K562 (cell line): ENCODE results near the gene PTCH2. TPM values are rescaled to one million over a fixed set of nuclear protein-coding genes. Genes with fewer than 3 reads are reported as not detected.

Source experiments
- ATAC-seq: fragments of 200-7000 bp; cut with Tn5 transposase; 3 replicates; pipeline ENCODE4 v1.9.1; 2020; ENCODE audit warnings: moderate library complexity
- BruUV-seq: library from RNA; stranded (reverse); fragments of 400-500 nt; replicated peaks from 2 replicates; lab custom pipeline; 2021; lab: Mats Ljungman, UMichigan
- CTCF ChIA-PET: fragments of 300-600 bp; formaldehyde crosslinking; extraction: SDS; loops from one replicate; lab custom pipeline; 2021; ENCODE audit warnings: low intra/inter-chr PET ratio; lab: Yijun Ruan, JAX
- POLR2A ChIA-PET: fragments of 300-600, 350-650 bp; sonication (Branson Sonifier 250); formaldehyde crosslinking; extraction: SDS; loops from one replicate; lab custom pipeline; 2021; ENCODE audit warnings: antibody characterized with exemption, inconsistent platforms; lab: Yijun Ruan, JAX
- DNase-seq, 4 experiments: peaks; one replicate each; pipeline versions ENCODE4 v3.0.0 to v3.0.0-alpha.2; 2011 to 2018; ENCODE audit warnings: low spot score in 3 of 4, mixed read lengths in 3 of 4; ENCODE audit errors: extremely low read depth in 1 of 4
- FAIRE-seq: peaks from 2 replicates; lab custom pipeline; 2011; peaks lifted over from hg19 to GRCh38; lab: Jason Lieb, UNC
- H2AFZ ChIP-seq: 2 replicates; pipeline ENCODE4 v1.6.0; 2011; ENCODE audit warnings: low read depth, low read length, control low read depth, inconsistent platforms
- H3K27ac ChIP-seq: fragments of 200-600 bp; 3 replicates; pipeline ENCODE4 v1.8.0; 2011; ENCODE audit warnings: low read depth, mild to moderate bottlenecking, control low read depth, inconsistent platforms, low read length, moderate library complexity, mixed read lengths; ENCODE audit errors: extremely low read depth
- H3K27me3 ChIP-seq, 2 experiments: fragments of 300-600 bp in 1 of 2; 2 replicates in 1 of 2; 3 replicates in 1 of 2; pipeline versions ENCODE4 v1.6.0 to v1.8.0; 2011; ENCODE audit warnings: inconsistent platforms in 2 of 2, low read length in 2 of 2, mild to moderate bottlenecking in 1 of 2, mixed read lengths in 1 of 2, moderate library complexity in 1 of 2; ENCODE audit not compliant: control insufficient read depth in 2 of 2, insufficient read depth in 2 of 2
- H3K36me3 ChIP-seq: fragments of 300-600 bp; 3 replicates; pipeline ENCODE4 v1.8.0; 2011; ENCODE audit warnings: mild to moderate bottlenecking, low read length, inconsistent platforms; ENCODE audit not compliant: control insufficient read depth, insufficient read depth
- H3K4me1 ChIP-seq, 2 experiments: fragments of 200-600 bp in 1 of 2; replicated peaks in 1 of 2; 2 replicates in 1 of 2; 3 replicates in 1 of 2; pipeline versions ENCODE4 v1.5.1 to v1.8.0; 2011; ENCODE audit warnings: inconsistent platforms in 2 of 2, low read length in 2 of 2, mild to moderate bottlenecking in 1 of 2, mixed read lengths in 1 of 2, moderate library complexity in 1 of 2; ENCODE audit not compliant: control insufficient read depth in 2 of 2, insufficient read depth in 2 of 2
- H3K4me2 ChIP-seq: 2 replicates; pipeline ENCODE4 v1.6.1; 2011; ENCODE audit warnings: low read length, control low read depth, inconsistent platforms, mixed read lengths; ENCODE audit not compliant: insufficient read depth
- H3K4me3 ChIP-seq: fragments of 200-600 bp; sonication (generic), shearing (Covaris generic); 2 replicates; pipeline ENCODE4 v1.5.1; 2016; ENCODE audit warnings: control low read depth, inconsistent platforms
- H3K79me2 ChIP-seq: fragments of 200-600 bp; 3 replicates; pipeline ENCODE4 v1.8.0; 2011; ENCODE audit warnings: low read length, inconsistent platforms; ENCODE audit not compliant: control insufficient read depth, insufficient read depth
- H3K9ac ChIP-seq, 2 experiments: 2 replicates each; pipeline versions ENCODE4 v1.6.0 to v1.6.1; 2011; ENCODE audit warnings: low read depth in 2 of 2, low read length in 2 of 2, control low read depth in 1 of 2, inconsistent platforms in 1 of 2, mild to moderate bottlenecking in 1 of 2, mixed read lengths in 1 of 2; ENCODE audit not compliant: insufficient read depth in 1 of 2
- H3K9me1 ChIP-seq: one replicate; pipeline ENCODE4 v1.6.0; 2011; ENCODE audit warnings: inconsistent platforms, mild to moderate bottlenecking, low read length, moderate library complexity; ENCODE audit not compliant: control insufficient read depth, insufficient read depth
- H3K9me3 ChIP-seq: replicated peaks from 2 replicates; pipeline ENCODE4 v1.5.1; 2011; ENCODE audit warnings: low read depth, low read length, inconsistent platforms; ENCODE audit not compliant: control insufficient read depth, insufficient read depth
- H4K20me1 ChIP-seq: replicated peaks from 2 replicates; pipeline ENCODE4 v1.6.1; 2011; ENCODE audit warnings: low read length, inconsistent platforms, mixed read lengths; ENCODE audit not compliant: control insufficient read depth, insufficient read depth
- DPF2 ChIP-seq: fragments of 450-650 bp; IDR thresholded peaks from 2 replicates; pipeline ENCODE4 v1.6.1; 2016
- GATA2 ChIP-seq: sonication (generic); formaldehyde crosslinking; IDR thresholded peaks from 2 replicates; pipeline ENCODE4 v1.4.0; 2020; ENCODE audit warnings: mild to moderate bottlenecking, missing genetic modification reagents
- KLF1 ChIP-seq: fragments of 450-650 bp; IDR thresholded peaks from 2 replicates; pipeline ENCODE4 v1.6.1; 2016; ENCODE audit warnings: missing genetic modification characterization, missing compliant biosample characterization
- MYC ChIP-seq, 2 experiments: fragments of 250-450 bp in 1 of 2; sonication (Bioruptor Pico) in 1 of 2; IDR thresholded peaks; 2 replicates each; pipeline versions ENCODE4 v1.5.1 to v1.6.1; 2012 to 2021; ENCODE audit warnings: low read depth in 2 of 2, borderline replicate concordance in 1 of 2, improper control_type of control experiment in 1 of 2, low read length in 1 of 2, mild to moderate bottlenecking in 1 of 2, moderate library complexity in 1 of 2
- PTBP1 ChIP-seq: fragments of 200-400 bp; formaldehyde crosslinking; IDR thresholded peaks from 2 replicates; pipeline ENCODE4 v1.6.1; 2017; ENCODE audit warnings: low read depth, low read length
- RBFOX2 ChIP-seq: fragments of 200-400 bp; formaldehyde crosslinking; IDR thresholded peaks from 2 replicates; pipeline ENCODE4 v1.6.1; 2017; ENCODE audit warnings: low read depth, mild to moderate bottlenecking, low read length, moderate library complexity
- RBM14 ChIP-seq: fragments of 200-400 bp; formaldehyde crosslinking; IDR thresholded peaks from 2 replicates; pipeline ENCODE4 v1.6.1; 2018; ENCODE audit warnings: low read depth, mild to moderate bottlenecking, low read length, moderate library complexity, borderline replicate concordance; ENCODE audit not compliant: insufficient read depth
- SAFB2 ChIP-seq: fragments of 200-400 bp; formaldehyde crosslinking; IDR thresholded peaks from 2 replicates; pipeline ENCODE4 v1.6.1; 2018; ENCODE audit warnings: borderline replicate concordance, low read length, low read depth, moderate library complexity; ENCODE audit not compliant: severe bottlenecking
- SMAD4 ChIP-seq: fragments of 250-450 bp; sonication (Bioruptor Pico); conservative IDR thresholded peaks from 2 replicates; pipeline ENCODE4 v1.8.0; 2021; ENCODE audit warnings: inconsistent platforms, mild to moderate bottlenecking, moderate library complexity
- ZC3H8 ChIP-seq: fragments of 450-650 bp; IDR thresholded peaks from 2 replicates; pipeline ENCODE4 v1.6.1; 2017
- ZNF644 ChIP-seq: fragments of 200-800 bp; sonication (Bioruptor generic); IDR thresholded peaks from 2 replicates; pipeline ENCODE4 v1.6.1; 2016; ENCODE audit warnings: low read depth, missing genetic modification characterization, missing compliant biosample characterization
- WGBS: fragments of 100-300 bp; shearing (Covaris generic); methylation state at CpG from one replicate; pipeline ENCODE4 v1.1.6; 2016; ENCODE audit warnings: low coverage, mixed read lengths; ENCODE audit not compliant: insufficient coverage; ENCODE audit errors: missing lambda C conversion rate; 5-methylcytosine and 5-hydroxymethylcytosine counted together
- in situ Hi-C: fragments of 300-500 bp; cut with MboI; formaldehyde crosslinking; loops from 4 replicates; pipeline ENCODE4 v1.15.0; 2018; ENCODE audit warnings: inconsistent platforms, mixed read lengths
- intact Hi-C: fragments of 100-400 bp; cut with micrococcal nuclease; formaldehyde crosslinking; loops from 2 replicates; pipeline ENCODE4 v1.14.2; 2022
- polyA plus RNA-seq, 8 experiments: library from polyadenylated mRNA; depleted of rRNA in 4 of 8; stranded (reverse) in 5 of 8; unstranded in 3 of 8; fragments of >200 nt; fragmentation: Nextera tagmentation in 2 of 8; fragmentation: Illumina TruSeq in 1 of 8; extraction: Ambion mirVana in 2 of 8; extraction: Trizol in 1 of 8; gene quantifications; 2 replicates each; pipeline versions ENCODE4 v1.2.1 to v1.2.3, GENCODE V29; 2011 to 2014; ENCODE audit warnings: inconsistent platforms in 1 of 8, missing spikeins in 1 of 8
- total RNA-seq, 7 experiments: library from RNA; depleted of rRNA in 6 of 7; stranded (reverse); fragments of >200 nt in 6 of 7; fragmentation: Illumina TruSeq in 2 of 7; extraction: Trizol in 2 of 7; gene quantifications; 2 replicates each; pipeline versions ENCODE4 v1.2.1 to v1.2.3, GENCODE V29; 2011 to 2021; ENCODE audit warnings: low replicate concordance in 1 of 7
- TF ChIP-seq, protein P1 (sequence below): fragments of 450-650 bp; IDR thresholded peaks from 2 replicates; pipeline ENCODE4 v1.6.1; 2017; ENCODE audit warnings: antibody characterized with exemption, mild to moderate bottlenecking
- TF ChIP-seq, protein P2 (sequence below), 2 experiments: fragments of 450-650 bp; conservative IDR thresholded peaks; 2 replicates each; pipeline ENCODE4 v1.6.1; 2017; ENCODE audit warnings: mild to moderate bottlenecking in 2 of 2, moderate library complexity in 2 of 2
- TF ChIP-seq, protein P3 (sequence below): conservative IDR thresholded peaks from 2 replicates; pipeline ENCODE4 v1.6.1; 2011; ENCODE audit warnings: low read depth, mild to moderate bottlenecking, low read length; ENCODE audit not compliant: control insufficient read depth

The PTCH2 gene
- total and polyA plus RNA-seq, 9 of the 15 experiments (the other 6 are each of a cell fraction or from before 2014, with no cell fraction given), result 0.15 to 27.3 (median 0.48) TPM; not detected in 1

- Histone ChIP-seq H3K79me2 (no peaks in the 10 kb centered on the region), H3K9me1 (no peaks in the 10 kb centered on the region), H3K36me3 (no peaks in the 10 kb centered on the region), H3K27ac (peak overlapping the region; percentile 46), H3K4me3 (no peak overlapping the region), H3K27me3 (no peaks in the 10 kb centered on the region), H2AFZ (peak overlapping the region; percentile 93), H3K4me1 (peaks cover 51 to 75% of the 10 kb centered on the region in 2 experiments), H3K9me3 (no peaks in the 10 kb centered on the region), H3K9ac (peak overlapping the region; percentile 45 to 87), H4K20me1 (no peaks in the 10 kb centered on the region), H3K4me2 (peak overlapping the region; percentile 58)
- peak; percentile 74 for ATAC-seq
- intact Hi-C loops (loop anchor here (5.0 to 10.0 kb wide), 2 partner anchors 39 to 394 kb away; no protein-coding TSS in a partner anchor), in situ Hi-C loops (no loop called here)
- CTCF ChIA-PET, result no interaction called here
- FAIRE-seq, result peak; percentile 51
- 32% methylated on average over 8 of the region's 10 CpGs for WGBS
- BruUV-seq, result no TSS peak
- POLR2A ChIA-PET, result interaction anchor here (0.6 to 11.1 kb wide), 11 partner anchors 11 to 655 kb away, joined by 3 to 217 read pairs (median 6); partner anchors contain the start of genes BTBD19, PTCH2, RPS8 and UROD
- peak; percentile 73 to 82 (median 78) for DNase-seq
- TF ChIP-seq SMAD4 (CRISPR knock-in tag) (0 out of 2 replicates have a peak, but pooled peaks have one; percentile 44), ZC3H8 (no peak), MYC (IDR thresholded peaks at IDR 0.05; ENCODE audit: low read depth, low read length) (0 out of 2 replicates have a peak, but pooled peaks have one; percentile 14), MYC (CRISPR knock-in tag; IDR thresholded peaks at IDR 0.05; ENCODE audit: borderline replicate concordance, low read depth) (no peak), ZNF644 (tag) (no peak), DPF2 (peak; percentile 42; the same call in 1 of the 2 replicates), GATA2 (0 out of 2 replicates have a peak, but pooled peaks have one; percentile 7), KLF1 (tag) (peak; percentile 63; the same call in 1 of the 2 replicates), SAFB2 (no peak), RBFOX2 (peak; percentile 44), PTBP1 (no peak), RBM14 (no peak)
- TF ChIP-seq, protein P1, sequence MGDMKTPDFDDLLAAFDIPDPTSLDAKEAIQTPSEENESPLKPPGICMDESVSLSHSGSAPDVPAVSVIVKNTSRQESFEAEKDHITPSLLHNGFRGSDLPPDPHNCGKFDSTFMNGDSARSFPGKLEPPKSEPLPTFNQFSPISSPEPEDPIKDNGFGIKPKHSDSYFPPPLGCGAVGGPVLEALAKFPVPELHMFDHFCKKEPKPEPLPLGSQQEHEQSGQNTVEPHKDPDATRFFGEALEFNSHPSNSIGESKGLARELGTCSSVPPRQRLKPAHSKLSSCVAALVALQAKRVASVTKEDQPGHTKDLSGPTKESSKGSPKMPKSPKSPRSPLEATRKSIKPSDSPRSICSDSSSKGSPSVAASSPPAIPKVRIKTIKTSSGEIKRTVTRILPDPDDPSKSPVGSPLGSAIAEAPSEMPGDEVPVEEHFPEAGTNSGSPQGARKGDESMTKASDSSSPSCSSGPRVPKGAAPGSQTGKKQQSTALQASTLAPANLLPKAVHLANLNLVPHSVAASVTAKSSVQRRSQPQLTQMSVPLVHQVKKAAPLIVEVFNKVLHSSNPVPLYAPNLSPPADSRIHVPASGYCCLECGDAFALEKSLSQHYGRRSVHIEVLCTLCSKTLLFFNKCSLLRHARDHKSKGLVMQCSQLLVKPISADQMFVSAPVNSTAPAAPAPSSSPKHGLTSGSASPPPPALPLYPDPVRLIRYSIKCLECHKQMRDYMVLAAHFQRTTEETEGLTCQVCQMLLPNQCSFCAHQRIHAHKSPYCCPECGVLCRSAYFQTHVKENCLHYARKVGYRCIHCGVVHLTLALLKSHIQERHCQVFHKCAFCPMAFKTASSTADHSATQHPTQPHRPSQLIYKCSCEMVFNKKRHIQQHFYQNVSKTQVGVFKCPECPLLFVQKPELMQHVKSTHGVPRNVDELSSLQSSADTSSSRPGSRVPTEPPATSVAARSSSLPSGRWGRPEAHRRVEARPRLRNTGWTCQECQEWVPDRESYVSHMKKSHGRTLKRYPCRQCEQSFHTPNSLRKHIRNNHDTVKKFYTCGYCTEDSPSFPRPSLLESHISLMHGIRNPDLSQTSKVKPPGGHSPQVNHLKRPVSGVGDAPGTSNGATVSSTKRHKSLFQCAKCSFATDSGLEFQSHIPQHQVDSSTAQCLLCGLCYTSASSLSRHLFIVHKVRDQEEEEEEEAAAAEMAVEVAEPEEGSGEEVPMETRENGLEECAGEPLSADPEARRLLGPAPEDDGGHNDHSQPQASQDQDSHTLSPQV, result peak; percentile 89
- TF ChIP-seq, protein P2, sequence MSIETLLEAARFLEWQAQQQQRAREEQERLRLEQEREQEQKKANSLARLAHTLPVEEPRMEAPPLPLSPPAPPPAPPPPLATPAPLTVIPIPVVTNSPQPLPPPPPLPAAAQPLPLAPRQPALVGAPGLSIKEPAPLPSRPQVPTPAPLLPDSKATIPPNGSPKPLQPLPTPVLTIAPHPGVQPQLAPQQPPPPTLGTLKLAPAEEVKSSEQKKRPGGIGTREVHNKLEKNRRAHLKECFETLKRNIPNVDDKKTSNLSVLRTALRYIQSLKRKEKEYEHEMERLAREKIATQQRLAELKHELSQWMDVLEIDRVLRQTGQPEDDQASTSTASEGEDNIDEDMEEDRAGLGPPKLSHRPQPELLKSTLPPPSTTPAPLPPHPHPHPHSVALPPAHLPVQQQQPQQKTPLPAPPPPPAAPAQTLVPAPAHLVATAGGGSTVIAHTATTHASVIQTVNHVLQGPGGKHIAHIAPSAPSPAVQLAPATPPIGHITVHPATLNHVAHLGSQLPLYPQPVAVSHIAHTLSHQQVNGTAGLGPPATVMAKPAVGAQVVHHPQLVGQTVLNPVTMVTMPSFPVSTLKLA (conservative IDR thresholded peaks at IDR 0.05), result 0 out of 4 replicates have a peak, but pooled peaks of 1 of the 2 experiments have one; percentile 34
- TF ChIP-seq, protein P3, sequence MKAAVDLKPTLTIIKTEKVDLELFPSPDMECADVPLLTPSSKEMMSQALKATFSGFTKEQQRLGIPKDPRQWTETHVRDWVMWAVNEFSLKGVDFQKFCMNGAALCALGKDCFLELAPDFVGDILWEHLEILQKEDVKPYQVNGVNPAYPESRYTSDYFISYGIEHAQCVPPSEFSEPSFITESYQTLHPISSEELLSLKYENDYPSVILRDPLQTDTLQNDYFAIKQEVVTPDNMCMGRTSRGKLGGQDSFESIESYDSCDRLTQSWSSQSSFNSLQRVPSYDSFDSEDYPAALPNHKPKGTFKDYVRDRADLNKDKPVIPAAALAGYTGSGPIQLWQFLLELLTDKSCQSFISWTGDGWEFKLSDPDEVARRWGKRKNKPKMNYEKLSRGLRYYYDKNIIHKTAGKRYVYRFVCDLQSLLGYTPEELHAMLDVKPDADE, result 0 out of 2 replicates have a peak, but pooled peaks have one; percentile 26
Measured at GRCh38 chr1:44830900-44831304, 12.2 kb downstream of the PTCH2 start.
